Tibial nerve (tissue), 4 donors: ENCODE data around the gene ICE1. TPM values are rescaled to one million over a fixed set of nuclear protein-coding genes. Genes with fewer than 3 reads are reported as not detected.

Experiments used
- DNase-seq, 2 donors: peaks; one replicate each; pipeline ENCODE4 v3.0.0-alpha.2; 2019; ENCODE audit warnings: low spot score in 2 of 2
- H3K27ac ChIP-seq, 4 donors: fragments of 200-600 bp; sonication (generic) in 3 of 4; one replicate each; pipeline ENCODE4 v1.5.1; 2017 to 2019; ENCODE audit warnings: mild to moderate bottlenecking in 1 of 4
- H3K27me3 ChIP-seq, 2 donors: fragments of 200-600 bp; sonication (generic) in 1 of 2; one replicate each; pipeline versions ENCODE4 v1.5.1 to v1.6.0; 2017 to 2019
- H3K36me3 ChIP-seq, 3 donors: fragments of 200-600 bp; sonication (generic); one replicate each; pipeline ENCODE4 v1.5.1; 2018 to 2019
- H3K4me1 ChIP-seq, 4 donors: fragments of 200-600 bp; sonication (generic) in 3 of 4; one replicate each; pipeline ENCODE4 v1.5.1; 2017 to 2019
- H3K4me3 ChIP-seq, 4 donors: fragments of 200-600 bp; sonication (generic) in 3 of 4; one replicate each; pipeline ENCODE4 v1.5.1; 2017 to 2019; ENCODE audit warnings: mild to moderate bottlenecking in 1 of 4, moderate library complexity in 1 of 4
- H3K9me3 ChIP-seq, 4 donors: fragments of 200-600 bp; sonication (generic) in 3 of 4; one replicate each; pipeline ENCODE4 v1.5.1; 2017 to 2019
- CTCF ChIP-seq, 5 experiments: fragments of 200-600 bp in 3 of 5; fragments of 450-650 bp in 2 of 5; sonication (generic) in 3 of 5; IDR thresholded peaks; one replicate each; pipeline ENCODE4 v1.5.1; 2016 to 2019; ENCODE audit warnings: antibody characterized with exemption in 5 of 5, mild to moderate bottlenecking in 3 of 5, moderate library complexity in 2 of 5
- EP300 ChIP-seq, 2 donors: sonication (generic); formaldehyde crosslinking; IDR thresholded peaks; one replicate each; pipeline ENCODE4 v1.6.1; 2017; ENCODE audit warnings: antibody characterized with exemption in 2 of 2, mild to moderate bottlenecking in 1 of 2
- POLR2A ChIP-seq, 2 donors: fragments of 450-650 bp; IDR thresholded peaks; one replicate each; pipeline ENCODE4 v1.6.1; 2017; ENCODE audit warnings: antibody characterized with exemption in 2 of 2, mild to moderate bottlenecking in 2 of 2, moderate library complexity in 2 of 2
- WGBS, 2 donors: methylation state at CpG; one replicate each; pipeline ENCODE4 v1.1.5; 2018; 5-methylcytosine and 5-hydroxymethylcytosine counted together
- total RNA-seq, 4 donors: library from RNA; depleted of rRNA; stranded (reverse); fragments of >200 nt; gene quantifications; one replicate each; pipeline ENCODE4 v1.1.0, GENCODE V29; 2016

The ICE1 gene
- total RNA-seq, 4 donors from 2014 or later: 30.9 to 37.5 (median 33.7) TPM

DNA sequence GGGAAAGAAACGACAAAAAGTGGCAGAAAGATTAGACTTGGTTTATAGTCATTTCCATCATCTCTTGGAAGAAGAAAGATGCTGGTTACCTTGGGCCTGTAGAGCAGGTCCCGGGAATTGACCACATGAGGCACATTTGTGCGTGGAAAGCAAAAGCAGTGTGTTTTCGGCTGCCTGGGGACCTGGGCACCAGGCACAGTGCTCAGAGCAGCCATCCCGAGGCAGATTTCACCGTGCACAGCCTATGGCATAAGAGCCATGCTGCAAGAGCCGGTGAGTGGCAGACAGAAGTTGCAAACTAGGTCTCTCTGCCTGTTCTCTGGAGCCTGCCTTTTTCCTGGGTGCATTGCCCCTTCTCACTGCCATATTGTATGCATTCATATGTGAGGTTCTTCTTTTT lies 77.0 kb downstream of the ICE1 start:
- TF ChIP-seq CTCF (IDR thresholded peaks at IDR 0.05) (no peak), POLR2A (IDR thresholded peaks at IDR 0.05) (no peak)
- Histone ChIP-seq H3K4me3 (no peak overlapping the region), H3K27ac (no peak overlapping the region), H3K36me3 (no peaks in the 10 kb centered on the region), H3K9me3 (peaks cover 0 to 10% (median 0%) of the 10 kb centered on the region in 4 donors), H3K4me1 (peaks cover 0 to 29% (median 2%) of the 10 kb centered on the region in 4 donors), H3K27me3 (no peaks in the 10 kb centered on the region)
- no peak for DNase-seq
- 86 to 95% methylated on average over 7 of the region's 7 CpGs for WGBS, 2 donors

DNA sequence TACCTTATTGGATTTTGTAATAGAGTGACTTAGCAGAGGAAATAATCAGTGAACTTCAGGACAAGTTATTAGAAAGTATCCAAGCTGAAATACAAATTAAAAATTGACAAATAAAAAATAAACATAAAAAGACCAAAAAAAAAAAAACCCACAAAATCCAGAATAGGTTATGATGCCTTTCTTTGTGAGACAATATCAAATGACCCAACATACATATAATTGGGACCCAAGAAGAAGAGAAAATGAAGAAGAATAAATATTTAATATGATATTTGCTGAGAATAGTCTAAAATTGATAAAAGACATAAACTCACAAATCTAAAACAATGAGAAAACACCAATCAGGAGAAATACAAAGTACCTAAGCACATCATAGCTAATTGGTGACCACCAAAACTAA lies 81.8 kb downstream of the ICE1 start:
- H3K9me3 ChIP-seq: peaks cover 0 to 18% (median 0%) of the 10 kb centered on the region in 4 donors
- H3K4me1 ChIP-seq: no peaks in the 10 kb centered on the region
- H3K36me3 ChIP-seq: no peaks in the 10 kb centered on the region
- no peak overlapping the region for H3K27ac ChIP-seq
- no peak for DNase-seq
- TF ChIP-seq CTCF (IDR thresholded peaks at IDR 0.05): no peak
- TF ChIP-seq EP300 (IDR thresholded peaks at IDR 0.05): no peak
- TF ChIP-seq POLR2A (IDR thresholded peaks at IDR 0.05): no peak
- no peaks in the 10 kb centered on the region for H3K27me3 ChIP-seq
- no peak overlapping the region for H3K4me3 ChIP-seq

GRCh38 chr5:5505815-5506214 lies 83.3 kb downstream of the ICE1 start:
- Histone ChIP-seq H3K27ac (no peak overlapping the region), H3K36me3 (no peaks in the 10 kb centered on the region), H3K4me1 (no peaks in the 10 kb centered on the region), H3K27me3 (no peaks in the 10 kb centered on the region), H3K9me3 (peaks cover 0 to 18% (median 0%) of the 10 kb centered on the region in 4 donors), H3K4me3 (no peak overlapping the region)
- no peak for DNase-seq
- WGBS, 2 donors: 62 to 68% methylated on average over 3 of the region's 3 CpGs
- TF ChIP-seq POLR2A (IDR thresholded peaks at IDR 0.05): no peak
- TF ChIP-seq CTCF (IDR thresholded peaks at IDR 0.05): no peak
- no peak for TF ChIP-seq EP300 (IDR thresholded peaks at IDR 0.05)

DNA sequence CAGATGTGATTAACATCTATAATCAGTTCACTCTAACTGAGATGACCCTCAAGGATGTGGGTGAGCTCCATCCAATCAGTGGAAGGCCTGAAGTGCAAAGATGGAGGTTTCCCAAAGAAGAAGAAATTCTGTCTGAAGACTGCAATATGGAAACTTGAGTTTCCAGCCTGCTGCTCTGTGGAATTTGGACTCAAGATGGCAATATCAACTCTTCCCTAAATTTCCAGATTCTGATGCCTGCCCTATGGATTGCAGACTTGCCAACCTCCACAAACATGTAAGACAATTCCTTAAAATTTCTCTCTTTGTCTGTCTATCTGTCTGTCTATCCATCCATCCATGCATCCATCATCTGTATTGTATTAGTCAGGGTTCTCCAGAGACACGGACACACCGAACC lies 85.9 kb downstream of the ICE1 start:
- Histone ChIP-seq H3K4me1 (no peaks in the 10 kb centered on the region), H3K9me3 (peaks cover 0 to 18% (median 0%) of the 10 kb centered on the region in 4 donors), H3K4me3 (no peak overlapping the region), H3K36me3 (no peaks in the 10 kb centered on the region), H3K27me3 (no peaks in the 10 kb centered on the region), H3K27ac (no peak overlapping the region)
- WGBS, 2 donors: 85 to 90% methylated on average over 2 of the region's 2 CpGs
- TF ChIP-seq EP300 (IDR thresholded peaks at IDR 0.05): no peak
- TF ChIP-seq POLR2A (IDR thresholded peaks at IDR 0.05): no peak
- TF ChIP-seq CTCF (IDR thresholded peaks at IDR 0.05): no peak
- no peak for DNase-seq

GRCh38 chr5:5511904-5512416 lies 89.5 kb downstream of the ICE1 start:
- H3K4me1 ChIP-seq: no peaks in the 10 kb centered on the region
- no peak for TF ChIP-seq POLR2A (IDR thresholded peaks at IDR 0.05)
- TF ChIP-seq EP300 (IDR thresholded peaks at IDR 0.05): no peak
- TF ChIP-seq CTCF (IDR thresholded peaks at IDR 0.05): no peak
- no peak for DNase-seq
- WGBS, 2 donors: 83 to 92% methylated on average over 11 of the region's 11 CpGs
- no peaks in the 10 kb centered on the region for H3K27me3 ChIP-seq
- H3K27ac ChIP-seq: no peak overlapping the region
- H3K4me3 ChIP-seq: no peak overlapping the region
- no peaks in the 10 kb centered on the region for H3K9me3 ChIP-seq
- no peaks in the 10 kb centered on the region for H3K36me3 ChIP-seq
